SK-N-SH (cell line): ENCODE results near the gene NCAM2.

Source experiments
- EP300 ChIP-seq, 2 experiments: IDR thresholded peaks; 2 replicates each; pipeline versions ENCODE4 v1.4.0 to v1.6.1; 2012; ENCODE audit warnings: borderline replicate concordance in 1 of 2, low read depth in 1 of 2, low read length in 1 of 2
- FOXM1 ChIP-seq: IDR thresholded peaks from 2 replicates; pipeline ENCODE4 v1.4.0; 2012; ENCODE audit warnings: low read depth, mild to moderate bottlenecking
- MXI1 ChIP-seq: IDR thresholded peaks from 2 replicates; pipeline ENCODE4 v1.6.1; 2012; ENCODE audit warnings: mild to moderate bottlenecking, low read depth, low read length, improper control_type of control experiment
- POLR2AphosphoS5 ChIP-seq: IDR thresholded peaks from 2 replicates; pipeline ENCODE4 v1.6.1; 2012; ENCODE audit warnings: low read depth, low read length
- RCOR1 ChIP-seq: fragments of 150-350 bp; IDR thresholded peaks from 2 replicates; pipeline ENCODE4 v1.6.1; 2017; ENCODE audit warnings: antibody characterized with exemption, low read length
- SIN3A ChIP-seq: IDR thresholded peaks from 2 replicates; pipeline ENCODE4 v1.6.1; 2012; ENCODE audit warnings: low read depth, mild to moderate bottlenecking, low read length, moderate library complexity, borderline replicate concordance
- TAF1 ChIP-seq: IDR thresholded peaks from 2 replicates; pipeline ENCODE4 v1.6.1; 2012; ENCODE audit warnings: low read depth, mild to moderate bottlenecking, low read length, moderate library complexity, borderline replicate concordance
- USF2 ChIP-seq: fragments of 150-350 bp; IDR thresholded peaks from 2 replicates; pipeline ENCODE4 v1.6.1; 2017; ENCODE audit warnings: antibody characterized with exemption, low read length, low read depth, borderline replicate concordance
- TF ChIP-seq, protein P1 (sequence below): fragments of 200-600 bp; sonication (generic); IDR thresholded peaks from 2 replicates; pipeline ENCODE4 v1.6.1; 2017; ENCODE audit warnings: antibody characterized with exemption, mild to moderate bottlenecking, moderate library complexity

DNA sequence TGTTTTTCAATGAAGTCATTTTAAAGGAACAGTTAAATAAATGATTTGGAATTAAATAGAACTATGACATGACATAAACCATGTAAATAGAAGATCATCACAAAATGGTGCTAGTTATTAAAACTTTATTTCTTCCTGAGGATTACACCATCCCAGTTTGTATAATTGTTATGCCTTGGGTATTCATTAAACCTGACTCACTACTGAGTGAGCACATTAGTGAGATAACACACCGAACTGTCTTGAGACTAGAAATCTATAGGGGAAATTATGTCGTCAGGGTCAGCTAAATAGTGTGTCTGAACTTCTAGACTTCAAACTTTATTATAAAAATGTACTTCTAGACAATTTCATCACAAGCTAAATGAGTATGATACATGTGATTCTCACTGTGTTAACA lies 189.4 kb downstream of the NCAM2 start:
- TF ChIP-seq EP300 (IDR thresholded peaks at IDR 0.05; ENCODE audit: borderline replicate concordance in 1 of 2, low read depth in 1 of 2, low read length in 1 of 2) (no peak), POLR2AphosphoS5 (no peak), FOXM1 (no peak), SIN3A (no peak), TAF1 (no peak), USF2 (no peak), MXI1 (no peak), RCOR1 (no peak)
- TF ChIP-seq, protein P1, sequence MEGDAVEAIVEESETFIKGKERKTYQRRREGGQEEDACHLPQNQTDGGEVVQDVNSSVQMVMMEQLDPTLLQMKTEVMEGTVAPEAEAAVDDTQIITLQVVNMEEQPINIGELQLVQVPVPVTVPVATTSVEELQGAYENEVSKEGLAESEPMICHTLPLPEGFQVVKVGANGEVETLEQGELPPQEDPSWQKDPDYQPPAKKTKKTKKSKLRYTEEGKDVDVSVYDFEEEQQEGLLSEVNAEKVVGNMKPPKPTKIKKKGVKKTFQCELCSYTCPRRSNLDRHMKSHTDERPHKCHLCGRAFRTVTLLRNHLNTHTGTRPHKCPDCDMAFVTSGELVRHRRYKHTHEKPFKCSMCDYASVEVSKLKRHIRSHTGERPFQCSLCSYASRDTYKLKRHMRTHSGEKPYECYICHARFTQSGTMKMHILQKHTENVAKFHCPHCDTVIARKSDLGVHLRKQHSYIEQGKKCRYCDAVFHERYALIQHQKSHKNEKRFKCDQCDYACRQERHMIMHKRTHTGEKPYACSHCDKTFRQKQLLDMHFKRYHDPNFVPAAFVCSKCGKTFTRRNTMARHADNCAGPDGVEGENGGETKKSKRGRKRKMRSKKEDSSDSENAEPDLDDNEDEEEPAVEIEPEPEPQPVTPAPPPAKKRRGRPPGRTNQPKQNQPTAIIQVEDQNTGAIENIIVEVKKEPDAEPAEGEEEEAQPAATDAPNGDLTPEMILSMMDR: no peak
